Activated naive CD4-positive, alpha-beta T cell treated with anti-CD3 and anti-CD28 coated beads, Interleukin-2, amount 50 U/mL, for 24 hours (primary cell): ENCODE results near the gene PRPSAP2.
"Not testable (repeated sequence)": the region's sequence is repeated elsewhere in the genome, so short reads cannot be mapped to it uniquely, and the experiment has no call there.

Source experiments
- H3K27ac Mint-ChIP-seq: one replicate; pipeline ENCODE4 v1.8.0; 2021; ENCODE audit warnings: mild to moderate bottlenecking, mixed read lengths
- H3K27me3 Mint-ChIP-seq: one replicate; pipeline ENCODE4 v1.8.0; 2021; ENCODE audit warnings: mixed read lengths
- H3K36me3 Mint-ChIP-seq: one replicate; pipeline ENCODE4 v1.8.0; 2021; ENCODE audit warnings: mixed read lengths
- H3K4me1 Mint-ChIP-seq: one replicate; pipeline ENCODE4 v1.8.0; 2021; ENCODE audit warnings: mixed read lengths
- H3K4me3 Mint-ChIP-seq: one replicate; pipeline ENCODE4 v1.8.0; 2021; ENCODE audit warnings: mild to moderate bottlenecking, mixed read lengths
- H3K9me3 Mint-ChIP-seq: one replicate; pipeline ENCODE4 v1.8.0; 2021; ENCODE audit warnings: mixed read lengths

The PRPSAP2 gene, protein sequence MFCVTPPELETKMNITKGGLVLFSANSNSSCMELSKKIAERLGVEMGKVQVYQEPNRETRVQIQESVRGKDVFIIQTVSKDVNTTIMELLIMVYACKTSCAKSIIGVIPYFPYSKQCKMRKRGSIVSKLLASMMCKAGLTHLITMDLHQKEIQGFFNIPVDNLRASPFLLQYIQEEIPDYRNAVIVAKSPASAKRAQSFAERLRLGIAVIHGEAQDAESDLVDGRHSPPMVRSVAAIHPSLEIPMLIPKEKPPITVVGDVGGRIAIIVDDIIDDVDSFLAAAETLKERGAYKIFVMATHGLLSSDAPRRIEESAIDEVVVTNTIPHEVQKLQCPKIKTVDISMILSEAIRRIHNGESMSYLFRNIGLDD

DNA sequence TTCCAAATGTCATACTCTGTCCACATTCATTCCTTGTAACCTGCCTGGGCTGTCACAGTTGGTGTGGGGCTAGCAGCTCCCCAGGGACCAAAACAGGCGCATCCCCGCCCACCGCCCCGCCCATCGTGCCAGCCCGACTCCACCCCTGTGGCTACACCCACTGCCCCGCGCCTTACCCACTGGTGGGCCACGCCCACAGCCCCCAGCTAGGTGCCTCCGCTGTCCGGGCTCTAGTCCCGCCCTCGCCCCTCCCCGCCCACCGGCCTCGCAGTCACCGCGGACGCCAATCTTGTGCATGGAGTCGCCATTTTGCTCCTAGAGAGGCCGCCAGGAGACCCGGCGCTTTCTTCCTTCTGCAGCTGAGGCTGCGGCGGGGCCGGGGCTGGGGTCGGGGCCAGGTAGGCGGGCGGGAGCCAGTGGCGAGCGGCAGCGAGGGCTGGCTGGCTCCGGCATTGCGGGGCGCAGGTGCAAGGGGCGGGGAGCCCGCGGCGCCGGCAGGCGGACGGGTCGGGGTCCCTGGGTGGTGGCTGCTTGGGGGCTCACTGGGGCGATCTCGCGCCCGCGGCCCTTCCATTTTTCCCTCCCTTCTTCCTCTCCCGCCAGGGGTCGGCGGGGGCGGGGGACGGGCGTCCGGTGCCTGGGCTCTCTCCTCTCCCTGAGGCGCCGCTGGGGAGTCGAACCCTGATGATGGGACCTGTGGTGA, at the start of gene PRPSAP2:
Gene PRPSAP2 (plus strand): TSS at position 268 of the 703 bp plus-strand sequence. CDS start 7,703 bp downstream, outside the sequence.
- Mint-ChIP-seq H3K4me3 (peak within 1 kb of the TSS; percentile 89), H3K27ac (peak within 1 kb of the TSS; percentile 78), H3K36me3 (no peaks in the 10 kb centered on the region), H3K9me3 (no peaks in the 10 kb centered on the region), H3K27me3 (no peaks in the 10 kb centered on the region), H3K4me1 (peaks cover 51% of the 10 kb centered on the region)

DNA sequence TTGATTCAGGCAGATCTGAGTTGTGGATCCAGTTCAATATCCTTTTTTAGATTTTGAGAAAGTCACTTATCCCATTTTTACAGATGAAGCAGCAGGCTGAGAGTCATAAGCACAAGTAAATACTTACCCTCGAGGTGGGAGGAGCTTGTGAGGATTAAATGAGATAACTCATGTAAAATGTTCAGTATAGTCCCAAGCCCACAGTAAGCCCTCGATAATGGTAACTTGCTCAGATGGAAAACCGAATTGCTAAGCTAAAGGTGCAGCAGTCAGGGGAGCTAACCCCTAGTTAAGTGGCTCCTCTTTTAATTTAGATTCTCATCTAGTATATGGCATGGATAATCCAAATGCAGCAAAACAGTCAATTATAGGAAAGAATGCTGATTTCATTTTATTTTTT, 42.0 kb upstream of the PRPSAP2 start:
- not testable (repeated sequence) for H3K9me3 Mint-ChIP-seq, H3K4me3 Mint-ChIP-seq, H3K36me3 Mint-ChIP-seq

GRCh38 chr17:18816489-18817371, 41.2 kb upstream of the PRPSAP2 start:
- H3K4me3 Mint-ChIP-seq, H3K27ac Mint-ChIP-seq, H3K27me3 Mint-ChIP-seq, H3K9me3 Mint-ChIP-seq, H3K36me3 Mint-ChIP-seq, H3K4me1 Mint-ChIP-seq: not testable (repeated sequence)

More for the DNA sequence above, 42.0 kb upstream of the PRPSAP2 start:
- not testable (repeated sequence) for H3K27ac Mint-ChIP-seq, H3K27me3 Mint-ChIP-seq, H3K4me1 Mint-ChIP-seq

DNA sequence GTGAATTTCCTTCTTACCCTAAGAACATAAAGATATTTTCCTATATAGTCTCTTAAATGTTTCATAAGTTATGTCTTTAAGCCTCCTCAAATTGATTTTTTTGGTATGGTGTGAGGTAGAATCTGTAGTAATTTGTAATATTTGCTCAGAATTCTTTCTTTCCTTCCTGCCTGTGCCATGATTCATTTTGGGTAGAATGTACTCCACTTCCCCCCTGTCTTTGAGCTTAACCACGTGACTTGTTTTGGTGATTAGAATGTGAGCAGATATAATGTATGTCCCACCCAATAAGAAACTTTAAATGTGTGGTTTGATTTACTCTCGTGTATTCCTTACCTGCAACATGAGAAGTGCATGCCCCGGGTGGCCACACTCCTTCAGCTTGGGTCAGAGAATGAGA, 36.5 kb upstream of the PRPSAP2 start:
- not testable (repeated sequence) for H3K4me3 Mint-ChIP-seq, H3K27me3 Mint-ChIP-seq, H3K9me3 Mint-ChIP-seq, H3K36me3 Mint-ChIP-seq, H3K4me1 Mint-ChIP-seq, H3K27ac Mint-ChIP-seq

GRCh38 chr17:18827613-18828012, 30.3 kb upstream of the PRPSAP2 start:
- not testable (repeated sequence) for H3K4me1 Mint-ChIP-seq, H3K36me3 Mint-ChIP-seq, H3K4me3 Mint-ChIP-seq, H3K27me3 Mint-ChIP-seq, H3K9me3 Mint-ChIP-seq, H3K27ac Mint-ChIP-seq

- no peaks in the 10 kb centered on the region for H3K9me3 Mint-ChIP-seq
- no peak overlapping the region for H3K4me3 Mint-ChIP-seq
Measured at GRCh38 chr17:18848501-18848900, 9.4 kb upstream of the PRPSAP2 start.

GRCh38 chr17:18850679-18851078, 7.3 kb upstream of the PRPSAP2 start:
- Mint-ChIP-seq H3K36me3 (no peaks in the 10 kb centered on the region), H3K27ac (no peak overlapping the region), H3K27me3 (no peaks in the 10 kb centered on the region), H3K9me3 (no peaks in the 10 kb centered on the region), H3K4me3 (no peak overlapping the region), H3K4me1 (peaks cover 11% of the 10 kb centered on the region)

More at GRCh38 chr17:18848501-18848900, 9.4 kb upstream of the PRPSAP2 start:
- H3K27ac Mint-ChIP-seq: no peak overlapping the region
- H3K27me3 Mint-ChIP-seq: no peaks in the 10 kb centered on the region
- no peaks in the 10 kb centered on the region for H3K36me3 Mint-ChIP-seq
- no peaks in the 10 kb centered on the region for H3K4me1 Mint-ChIP-seq

- H3K4me1 Mint-ChIP-seq: peaks cover 16% of the 10 kb centered on the region
- no peak overlapping the region for H3K4me3 Mint-ChIP-seq
- no peaks in the 10 kb centered on the region for H3K27me3 Mint-ChIP-seq
- no peaks in the 10 kb centered on the region for H3K36me3 Mint-ChIP-seq
- H3K27ac Mint-ChIP-seq: no peak overlapping the region
- no peaks in the 10 kb centered on the region for H3K9me3 Mint-ChIP-seq
Measured at GRCh38 chr17:18851201-18851600, 6.7 kb upstream of the PRPSAP2 start.

GRCh38 chr17:18854956-18855355, 3.0 kb upstream of the PRPSAP2 start:
- H3K4me3 Mint-ChIP-seq: peak overlapping the region; percentile 85
- H3K27ac Mint-ChIP-seq: no peak overlapping the region
- no peaks in the 10 kb centered on the region for H3K27me3 Mint-ChIP-seq
- H3K4me1 Mint-ChIP-seq: peaks cover 33% of the 10 kb centered on the region
- no peaks in the 10 kb centered on the region for H3K36me3 Mint-ChIP-seq
- H3K9me3 Mint-ChIP-seq: no peaks in the 10 kb centered on the region

- Mint-ChIP-seq H3K27me3 (no peaks in the 10 kb centered on the region), H3K4me3 (peak overlapping the region; percentile 85), H3K27ac (peak overlapping the region; percentile 48), H3K36me3 (no peaks in the 10 kb centered on the region), H3K9me3 (no peaks in the 10 kb centered on the region), H3K4me1 (peaks cover 44% of the 10 kb centered on the region)
Measured at GRCh38 chr17:18855831-18856569, 1.9 kb upstream of the PRPSAP2 start.

GRCh38 chr17:18856570-18856915, 1.4 kb upstream of the PRPSAP2 start:
- Mint-ChIP-seq H3K4me1 (peaks cover 47% of the 10 kb centered on the region), H3K36me3 (no peaks in the 10 kb centered on the region), H3K4me3 (peak overlapping the region; percentile 85), H3K27me3 (no peaks in the 10 kb centered on the region), H3K27ac (no peak overlapping the region), H3K9me3 (no peaks in the 10 kb centered on the region)

DNA sequence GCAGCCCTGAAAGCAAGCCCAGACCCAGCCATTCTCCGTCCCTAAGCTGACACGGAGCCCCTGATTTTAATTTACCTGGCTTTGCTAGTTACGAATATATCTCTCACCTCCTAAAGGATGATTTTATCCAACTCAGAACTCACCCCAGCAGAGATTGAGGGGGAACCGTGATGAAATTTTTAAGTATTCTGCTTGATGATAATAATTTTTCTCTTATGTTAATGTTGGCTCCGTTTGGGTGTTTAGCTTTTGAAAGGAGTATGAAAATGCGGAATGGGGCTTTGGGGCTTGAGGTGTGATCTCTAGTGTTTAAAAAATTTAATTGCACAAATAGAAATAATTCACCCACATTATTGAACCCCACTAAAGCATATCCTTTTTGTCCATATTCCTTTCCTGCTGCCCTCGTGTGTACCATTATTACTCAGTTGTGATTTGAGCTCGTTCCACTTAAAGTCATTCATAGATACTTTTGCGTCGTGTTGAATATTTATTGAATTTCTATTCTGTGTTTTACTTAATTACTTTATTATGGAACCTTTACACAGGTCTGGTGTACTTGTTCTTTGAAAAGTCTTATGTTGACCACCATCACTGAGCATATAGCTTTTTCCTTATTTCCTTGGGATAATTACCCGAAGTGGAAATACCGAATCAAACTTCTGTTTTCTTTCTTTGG, 775 bp downstream of the PRPSAP2 start:
- Mint-ChIP-seq H3K9me3 (no peaks in the 10 kb centered on the region), H3K4me3 (peak overlapping the region; percentile 89), H3K27ac (peak overlapping the region; percentile 78), H3K27me3 (no peaks in the 10 kb centered on the region), H3K4me1 (peaks cover 56% of the 10 kb centered on the region), H3K36me3 (no peaks in the 10 kb centered on the region)

- no peaks in the 10 kb centered on the region for H3K27me3 Mint-ChIP-seq
- H3K9me3 Mint-ChIP-seq: no peaks in the 10 kb centered on the region
- no peaks in the 10 kb centered on the region for H3K36me3 Mint-ChIP-seq
- H3K4me1 Mint-ChIP-seq: peaks cover 56% of the 10 kb centered on the region
- peak overlapping the region; percentile 89 for H3K4me3 Mint-ChIP-seq
- no peak overlapping the region for H3K27ac Mint-ChIP-seq
Measured at GRCh38 chr17:18859256-18859655, 1.3 kb downstream of the PRPSAP2 start.

DNA sequence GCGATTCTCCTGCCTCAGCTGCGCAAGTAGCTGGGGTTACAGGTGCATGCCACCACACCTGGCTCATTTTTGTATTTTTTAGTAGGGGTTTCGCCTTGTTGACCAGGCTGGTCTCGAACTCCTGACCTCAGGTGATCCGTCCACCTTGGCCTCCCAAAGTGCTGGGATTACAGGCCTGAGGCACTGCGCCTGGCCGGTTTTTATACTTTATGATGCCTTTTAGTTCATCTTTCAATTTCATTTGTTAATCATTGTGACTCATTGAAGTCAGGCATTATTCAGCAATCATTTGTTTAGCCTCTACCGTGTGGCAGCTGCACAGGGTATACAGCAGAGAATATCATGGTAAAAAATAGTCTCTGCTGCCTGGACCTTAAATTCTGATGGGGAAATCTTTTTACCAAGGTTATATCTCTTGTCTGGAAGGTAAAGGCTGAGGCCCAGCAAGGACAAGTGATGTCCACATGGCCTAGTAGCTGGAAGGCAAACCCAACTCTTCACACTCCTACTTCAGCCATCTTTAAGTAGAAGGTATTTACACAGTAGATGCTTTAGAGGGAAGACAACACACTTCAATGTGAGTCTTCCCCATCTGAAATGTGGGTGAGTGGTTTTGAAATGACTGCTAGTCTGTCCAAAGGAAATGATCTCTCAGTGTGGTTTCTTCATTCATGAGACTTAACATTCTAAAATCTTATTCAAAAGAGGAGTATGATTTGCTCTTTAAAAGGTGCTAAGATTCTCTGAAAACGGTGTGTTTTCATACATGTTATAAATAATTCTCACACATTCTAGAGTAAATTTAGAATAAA, 2.4 kb downstream of the PRPSAP2 start:
- H3K9me3 Mint-ChIP-seq: no peaks in the 10 kb centered on the region
- H3K27me3 Mint-ChIP-seq: no peaks in the 10 kb centered on the region
- no peaks in the 10 kb centered on the region for H3K36me3 Mint-ChIP-seq
- H3K4me3 Mint-ChIP-seq: peak overlapping the region; percentile 70
- peak overlapping the region; percentile 85 for H3K27ac Mint-ChIP-seq
- peaks cover 54% of the 10 kb centered on the region for H3K4me1 Mint-ChIP-seq
